Large intestine (tissue), 3 donors: Measurements from ENCODE around the gene HCRTR1. TPM values are rescaled to one million over a fixed set of nuclear protein-coding genes. Genes with fewer than 3 reads are reported as not detected.

Source experiments
- DNase-seq, 2 donors: peaks; one replicate each; pipeline versions ENCODE4 v3.0.0 to v3.0.0-alpha.2; 2013
- H3K27ac ChIP-seq: one replicate; pipeline ENCODE4 v1.5.1; 2013; ENCODE audit warnings: low read length
- H3K27me3 ChIP-seq: 2 replicates; pipeline ENCODE4 v1.6.1; 2013; ENCODE audit warnings: low read length; ENCODE audit not compliant: control insufficient read depth, insufficient read depth
- H3K36me3 ChIP-seq: 2 replicates; pipeline ENCODE4 v1.6.1; 2013; ENCODE audit warnings: low read length; ENCODE audit not compliant: control insufficient read depth, insufficient read depth
- H3K4me1 ChIP-seq: one replicate; pipeline ENCODE4 v1.6.1; 2013; ENCODE audit warnings: low read length; ENCODE audit not compliant: control insufficient read depth, insufficient read depth
- H3K4me3 ChIP-seq: one replicate; pipeline ENCODE4 v1.5.1; 2013; ENCODE audit warnings: low read length
- H3K9me3 ChIP-seq: one replicate; pipeline ENCODE4 v1.6.1; 2013; ENCODE audit warnings: mild to moderate bottlenecking, low read depth, low read length, moderate library complexity; ENCODE audit not compliant: control insufficient read depth
- WGBS: methylation state at CpG from one replicate; pipeline ENCODE4 v1.1.5; 2013; ENCODE audit warnings: low lambda C conversion rate; ENCODE audit not compliant: insufficient coverage; 5-methylcytosine and 5-hydroxymethylcytosine counted together
- polyA plus RNA-seq: library from polyadenylated mRNA; unstranded; fragments of 120-200 nt; gene quantifications from one replicate; pipeline ENCODE4 v1.2.1, GENCODE V29; 2013

The HCRTR1 gene
- polyA plus RNA-seq, 1 donor: 0.81 TPM

DNA sequence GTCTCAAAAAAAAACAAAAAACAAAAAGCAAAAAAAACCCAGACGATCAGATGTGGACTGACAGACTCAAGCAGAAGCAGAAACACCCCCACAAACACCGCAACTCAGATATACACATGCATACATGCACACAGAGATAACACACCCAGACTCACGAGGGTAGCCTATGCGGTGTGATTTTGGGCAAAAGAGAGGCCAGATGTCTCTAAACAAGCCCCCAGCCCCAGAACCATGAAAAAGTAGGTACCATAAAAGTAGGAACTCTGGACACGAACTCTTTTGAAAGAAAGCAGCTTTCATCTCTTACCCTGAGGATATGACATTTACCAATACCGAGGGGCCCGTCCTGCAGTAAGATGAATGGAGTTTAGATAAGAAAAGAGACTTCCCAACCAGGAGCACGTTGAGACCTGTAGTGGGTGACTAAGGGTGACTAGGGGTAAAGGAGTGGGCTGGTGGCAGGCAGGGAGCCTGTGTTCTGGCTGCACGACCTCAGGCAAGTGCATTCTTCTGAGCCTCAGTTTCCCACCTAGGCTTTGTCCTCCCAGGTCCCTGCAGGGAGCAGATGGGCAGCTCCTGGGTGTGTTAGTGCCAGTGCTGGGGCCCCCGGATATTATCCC, 42.6 kb upstream of the HCRTR1 start:
- no peaks in the 10 kb centered on the region for H3K27me3 ChIP-seq
- no peaks in the 10 kb centered on the region for H3K36me3 ChIP-seq
- H3K4me1 ChIP-seq: peaks cover 63% of the 10 kb centered on the region
- peak overlapping the region; percentile 85 for H3K27ac ChIP-seq
- H3K4me3 ChIP-seq: peak overlapping the region; percentile 5
- no CpG with 5 or more reads among the region's 10 CpGs for WGBS
- no peaks in the 10 kb centered on the region for H3K9me3 ChIP-seq
- DNase-seq: peak; percentile 48 to 76

DNA sequence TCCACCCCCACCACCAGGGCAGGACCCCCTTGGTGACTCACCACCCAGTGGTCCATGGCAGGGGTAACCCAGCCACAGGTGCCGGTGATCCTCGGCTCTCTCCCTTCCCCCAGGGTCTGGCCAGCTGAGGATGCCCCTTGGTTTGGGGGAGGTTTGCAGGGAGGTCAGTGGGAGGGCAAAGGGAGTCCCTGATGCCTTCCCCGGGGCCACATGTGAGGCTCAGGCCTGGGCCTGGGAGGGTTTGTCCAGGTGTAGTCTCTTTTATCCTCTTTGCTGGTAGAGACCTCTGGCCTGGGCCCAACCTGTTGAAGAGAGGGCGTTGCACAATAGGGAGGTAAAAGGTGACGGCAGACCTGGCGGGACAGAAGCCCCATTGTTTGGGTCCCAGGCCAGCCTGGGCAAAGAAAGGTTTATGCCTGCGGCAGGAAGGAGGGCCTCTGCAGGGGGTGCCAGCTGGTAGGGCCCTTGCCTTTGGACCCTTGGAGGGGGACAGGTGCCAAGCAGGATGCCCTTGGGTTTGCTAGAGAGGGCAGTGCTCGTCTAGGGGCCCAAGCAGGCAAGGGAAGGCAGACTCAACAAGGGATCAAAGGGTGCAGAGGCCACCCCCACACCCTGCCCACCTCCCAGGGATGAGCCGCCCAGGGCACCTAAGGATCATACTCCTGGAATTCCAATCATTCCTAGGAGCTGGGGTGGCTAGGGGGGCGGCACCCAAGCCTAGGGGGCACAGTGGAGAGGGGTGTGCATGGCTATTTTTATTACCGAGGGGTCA, 41.9 kb upstream of the HCRTR1 start:
- Histone ChIP-seq H3K4me1 (peaks cover 70% of the 10 kb centered on the region), H3K4me3 (peak overlapping the region; percentile 48), H3K9me3 (peaks cover 3% of the 10 kb centered on the region), H3K36me3 (no peaks in the 10 kb centered on the region), H3K27ac (peak overlapping the region; percentile 85), H3K27me3 (no peaks in the 10 kb centered on the region)
- WGBS: no CpG with 5 or more reads among the region's 11 CpGs
- peak; percentile 82 to 95 for DNase-seq

- no peaks in the 10 kb centered on the region for H3K27me3 ChIP-seq
- peaks cover 3% of the 10 kb centered on the region for H3K9me3 ChIP-seq
- H3K36me3 ChIP-seq: no peaks in the 10 kb centered on the region
- peak within 1 kb of the TSS; percentile 85 for H3K27ac ChIP-seq
- peaks cover 71% of the 10 kb centered on the region for H3K4me1 ChIP-seq
- DNase-seq: peak; percentile 89 to 96
- 0% methylated on average over 1 of the region's 25 CpGs for WGBS
- H3K4me3 ChIP-seq: peak within 1 kb of the TSS; percentile 48
Observed at GRCh38 chr1:31576201-31576669, 41.3 kb upstream of the HCRTR1 start, which contains the start of gene TINAGL1. Gene TINAGL1, plus strand, starts transcription at chr1:31576515. Its CDS starts 634 bp downstream, at chr1:31577149.

- H3K4me3 ChIP-seq: peak overlapping the region; percentile 48
- peak overlapping the region; percentile 85 for H3K27ac ChIP-seq
- H3K4me1 ChIP-seq: peaks cover 73% of the 10 kb centered on the region
- H3K36me3 ChIP-seq: no peaks in the 10 kb centered on the region
- no peak for DNase-seq
- H3K9me3 ChIP-seq: peaks cover 3% of the 10 kb centered on the region
- WGBS: no CpG with 5 or more reads among the region's 27 CpGs
- H3K27me3 ChIP-seq: no peaks in the 10 kb centered on the region
Observed at GRCh38 chr1:31576743-31577455, 40.6 kb upstream of the HCRTR1 start.

GRCh38 chr1:31577515-31578192, 39.8 kb upstream of the HCRTR1 start:
- H3K27ac ChIP-seq: peak overlapping the region; percentile 85
- H3K4me1 ChIP-seq: peaks cover 78% of the 10 kb centered on the region
- H3K4me3 ChIP-seq: peak overlapping the region; percentile 48
- H3K9me3 ChIP-seq: peaks cover 3% of the 10 kb centered on the region
- DNase-seq: peak in 1 of 2 donors; percentile 48
- H3K36me3 ChIP-seq: no peaks in the 10 kb centered on the region
- no CpG with 5 or more reads among the region's 6 CpGs for WGBS
- no peaks in the 10 kb centered on the region for H3K27me3 ChIP-seq

GRCh38 chr1:31579374-31579773, 38.1 kb upstream of the HCRTR1 start:
- Histone ChIP-seq H3K36me3 (peaks cover 10% of the 10 kb centered on the region), H3K27me3 (no peaks in the 10 kb centered on the region), H3K27ac (peak overlapping the region; percentile 67), H3K9me3 (peaks cover 3% of the 10 kb centered on the region), H3K4me1 (peaks cover 76% of the 10 kb centered on the region), H3K4me3 (no peak overlapping the region)
- no CpG with 5 or more reads among the region's 5 CpGs for WGBS
- DNase-seq: no peak

DNA sequence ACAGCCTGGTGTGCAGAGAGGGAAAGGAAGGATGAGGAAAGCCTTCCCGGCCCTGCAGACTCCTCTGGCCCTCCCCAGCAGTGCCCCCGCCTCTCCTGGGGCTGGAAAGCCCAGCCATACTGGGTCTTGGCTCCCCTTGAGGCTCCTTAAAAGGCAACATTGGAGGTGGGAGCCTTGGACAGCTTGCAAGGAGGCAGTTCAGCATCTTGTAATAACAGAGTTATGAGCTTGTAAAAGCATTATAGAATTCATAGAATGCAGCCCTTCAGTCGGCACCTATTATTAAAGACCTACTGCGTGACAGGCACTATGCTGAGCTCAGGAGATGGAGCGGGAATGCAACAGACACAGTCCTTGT, 37.0 kb upstream of the HCRTR1 start:
- Histone ChIP-seq H3K4me3 (no peak overlapping the region), H3K36me3 (peaks cover 21% of the 10 kb centered on the region), H3K27me3 (no peaks in the 10 kb centered on the region), H3K9me3 (peaks cover 3% of the 10 kb centered on the region), H3K27ac (peak overlapping the region; percentile 67), H3K4me1 (peaks cover 76% of the 10 kb centered on the region)
- DNase-seq: peak in 1 of 2 donors; percentile 36
- WGBS: no CpG with 5 or more reads among the region's 5 CpGs

DNA sequence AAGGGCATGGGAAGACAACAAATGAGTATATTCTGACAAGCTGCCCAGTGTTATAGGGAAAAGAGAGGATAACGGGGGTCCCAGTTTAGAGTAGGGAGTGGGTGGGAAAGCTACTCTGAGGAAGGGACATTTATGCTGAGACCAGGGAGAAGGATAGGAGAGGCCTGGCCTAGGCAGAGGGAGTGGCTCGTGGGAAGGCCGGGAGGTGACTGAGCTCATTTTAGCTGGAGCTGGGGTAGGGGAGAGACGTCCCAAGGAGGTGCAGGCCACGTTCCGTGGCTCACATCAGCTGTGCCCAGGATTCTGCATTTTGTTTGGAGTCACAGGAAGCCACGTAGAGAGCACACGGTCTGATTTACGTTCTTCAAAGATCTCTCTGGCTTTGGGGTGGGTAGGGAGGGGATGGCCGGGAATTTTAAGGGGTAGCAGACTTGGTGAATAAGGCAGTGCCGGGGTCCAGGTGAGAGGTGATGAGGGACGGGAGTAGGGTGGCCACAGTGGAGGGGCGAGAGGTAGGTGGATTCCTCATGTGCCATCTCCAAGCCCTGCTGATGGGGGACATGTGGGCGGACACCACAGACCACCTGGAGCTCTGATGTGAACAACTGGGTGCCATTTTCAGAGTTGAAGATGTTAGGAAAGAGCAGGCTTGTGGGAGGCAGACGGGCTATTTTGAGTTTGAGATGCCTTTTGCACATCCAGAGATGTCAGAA, 36.4 kb upstream of the HCRTR1 start:
- DNase-seq: no peak
- Histone ChIP-seq H3K4me3 (no peak overlapping the region), H3K27ac (peak overlapping the region; percentile 64), H3K9me3 (peaks cover 3% of the 10 kb centered on the region), H3K27me3 (no peaks in the 10 kb centered on the region), H3K4me1 (peaks cover 70% of the 10 kb centered on the region), H3K36me3 (peaks cover 27% of the 10 kb centered on the region)
- WGBS: 100% methylated on average over 1 of the region's 15 CpGs

DNA sequence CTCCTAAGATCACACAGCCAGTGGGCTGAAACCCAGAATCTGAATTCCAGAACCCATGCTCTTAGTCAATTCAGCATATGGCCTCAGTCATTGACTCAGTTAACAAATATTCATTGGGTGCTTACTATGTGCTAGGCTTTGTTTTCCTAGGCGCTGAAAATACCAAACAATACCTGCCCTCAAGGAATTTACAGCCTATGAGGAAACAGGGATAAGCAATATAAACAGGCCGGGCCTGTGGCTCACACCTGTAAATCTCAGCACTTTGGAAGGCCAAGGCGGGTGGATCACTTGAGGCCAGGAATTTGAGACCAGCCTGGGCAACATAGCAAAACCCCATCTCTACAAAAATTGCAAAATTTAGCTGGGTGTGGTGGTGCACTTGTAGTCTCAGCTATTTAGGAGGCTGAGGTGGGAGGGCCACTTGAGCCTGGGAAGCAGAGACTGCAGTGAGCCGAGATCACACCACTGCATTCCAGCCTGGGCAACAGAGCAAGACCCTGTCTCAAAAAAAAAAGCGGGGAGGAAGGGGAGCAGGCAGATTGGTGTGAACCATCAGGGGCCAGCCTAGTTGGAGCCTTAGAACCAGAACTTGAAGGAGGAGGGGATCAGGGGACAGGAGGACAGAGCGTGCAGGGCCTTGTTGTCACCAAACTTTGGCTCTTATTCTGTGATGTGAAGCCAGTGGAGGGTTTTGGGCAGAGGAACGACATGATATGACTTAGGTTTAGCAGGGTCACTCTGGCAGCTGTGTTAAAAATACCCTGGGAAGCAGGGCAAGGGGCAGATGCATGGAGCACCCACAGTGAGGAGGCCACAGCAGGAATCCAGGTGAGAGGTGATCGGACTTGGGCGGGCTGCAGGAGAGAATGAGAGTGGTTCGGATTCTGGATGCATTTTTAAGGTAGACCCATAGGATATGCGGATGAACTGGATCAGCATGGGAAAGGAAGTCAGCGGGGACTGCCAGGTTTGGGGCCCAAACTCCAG, 35.4 kb upstream of the HCRTR1 start:
- Histone ChIP-seq H3K27ac (peak overlapping the region; percentile 12), H3K4me3 (no peak overlapping the region), H3K4me1 (peaks cover 60% of the 10 kb centered on the region), H3K9me3 (peaks cover 3% of the 10 kb centered on the region), H3K36me3 (peaks cover 30% of the 10 kb centered on the region), H3K27me3 (no peaks in the 10 kb centered on the region)
- peak in 1 of 2 donors; percentile 32 for DNase-seq
- WGBS: 80% methylated on average over 1 of the region's 12 CpGs
